ENCODE measurements around the gene GRM7.

Gene GRM7

DNA sequence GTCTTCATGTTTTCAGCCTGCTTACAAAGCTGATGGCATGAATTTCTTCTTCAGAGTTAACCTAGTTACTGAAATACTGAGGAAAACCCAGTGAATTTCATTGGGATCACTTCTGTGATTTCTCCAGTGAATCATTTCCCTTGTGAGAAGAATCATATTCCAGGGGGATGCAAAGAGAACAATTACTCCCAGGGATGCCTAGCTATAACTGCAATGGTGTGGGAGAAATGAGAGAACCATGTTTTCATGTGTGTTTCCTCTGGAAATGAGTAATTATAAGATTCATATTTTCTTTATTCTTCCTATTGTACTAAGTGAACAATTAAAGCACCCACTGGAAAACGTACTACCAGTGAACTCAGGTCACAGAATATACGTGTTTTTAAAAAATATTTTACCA is 485.4 kb downstream of the GRM7 start:
- H3K4me3 ChIP-seq (ENCODE audit: low read depth, low read length): no peak overlapping the region
- no peak for TF ChIP-seq CTCF (IDR thresholded peaks at IDR 0.05; ENCODE audit: low read depth, low read length)

DNA sequence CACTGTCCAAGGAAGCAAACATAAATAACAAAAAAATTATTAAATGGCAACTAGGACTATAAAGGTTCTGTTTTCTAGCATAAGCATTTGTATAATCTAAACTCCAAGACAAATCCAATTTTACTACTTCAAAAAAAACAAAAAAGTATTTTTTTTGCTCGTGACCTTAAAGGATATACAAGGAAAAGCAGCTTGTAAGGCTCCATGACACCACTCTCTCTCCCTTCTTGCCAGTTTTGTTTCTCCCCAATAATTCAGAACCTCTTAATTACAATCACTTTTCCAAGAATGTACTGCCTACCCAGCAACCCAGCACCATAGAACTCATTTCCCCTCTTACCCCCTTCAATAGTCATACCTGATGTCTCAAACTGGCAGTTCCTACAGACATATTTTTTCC is 496.2 kb downstream of the GRM7 start:
- no peak for TF ChIP-seq CTCF (IDR thresholded peaks at IDR 0.05; ENCODE audit: low read depth, low read length)
- H3K4me3 ChIP-seq (ENCODE audit: low read depth, low read length): no peak overlapping the region

DNA sequence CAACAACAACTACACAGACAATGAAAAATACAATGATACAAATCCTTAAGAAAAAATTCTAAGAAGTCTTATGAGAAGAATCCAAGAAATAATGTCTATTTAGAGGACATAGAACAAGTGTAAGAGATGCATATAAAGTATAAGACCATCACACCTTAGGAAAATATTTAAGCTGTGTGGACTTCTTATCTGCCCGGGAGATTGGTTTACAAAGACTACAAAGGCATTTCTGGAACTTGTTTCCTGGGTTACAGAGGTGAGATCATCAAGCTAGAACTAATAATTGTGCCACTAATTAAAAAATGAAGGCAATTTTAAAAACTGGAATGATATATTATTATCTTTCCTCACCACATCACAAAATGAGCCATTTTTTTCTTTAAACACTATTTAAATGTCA is 507.1 kb downstream of the GRM7 start:
- H3K4me3 ChIP-seq (ENCODE audit: low read depth, low read length): no peak overlapping the region
- TF ChIP-seq CTCF (IDR thresholded peaks at IDR 0.05; ENCODE audit: low read depth, low read length): no peak

DNA sequence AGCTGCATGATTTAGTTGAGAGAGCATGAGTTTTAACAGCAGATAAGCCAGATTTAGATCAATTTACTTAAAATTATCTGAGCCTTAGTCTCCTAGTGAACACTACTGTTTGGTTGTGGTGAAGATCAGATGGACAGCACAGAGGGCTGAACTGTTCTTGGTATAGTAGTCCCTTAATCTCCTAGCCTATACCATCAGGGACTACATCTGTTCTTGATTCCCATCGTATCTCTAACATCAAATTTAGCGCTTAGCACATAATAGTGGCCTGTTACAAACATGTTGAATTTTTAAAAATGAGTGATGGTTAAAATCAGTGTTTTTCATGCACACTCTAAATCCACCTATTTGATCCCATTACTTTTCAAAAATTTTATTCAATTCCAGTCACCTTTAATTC is 507.7 kb downstream of the GRM7 start:
- no peak for TF ChIP-seq CTCF (IDR thresholded peaks at IDR 0.05; ENCODE audit: low read depth, low read length)
- no peak overlapping the region for H3K4me3 ChIP-seq (ENCODE audit: low read depth, low read length)

DNA sequence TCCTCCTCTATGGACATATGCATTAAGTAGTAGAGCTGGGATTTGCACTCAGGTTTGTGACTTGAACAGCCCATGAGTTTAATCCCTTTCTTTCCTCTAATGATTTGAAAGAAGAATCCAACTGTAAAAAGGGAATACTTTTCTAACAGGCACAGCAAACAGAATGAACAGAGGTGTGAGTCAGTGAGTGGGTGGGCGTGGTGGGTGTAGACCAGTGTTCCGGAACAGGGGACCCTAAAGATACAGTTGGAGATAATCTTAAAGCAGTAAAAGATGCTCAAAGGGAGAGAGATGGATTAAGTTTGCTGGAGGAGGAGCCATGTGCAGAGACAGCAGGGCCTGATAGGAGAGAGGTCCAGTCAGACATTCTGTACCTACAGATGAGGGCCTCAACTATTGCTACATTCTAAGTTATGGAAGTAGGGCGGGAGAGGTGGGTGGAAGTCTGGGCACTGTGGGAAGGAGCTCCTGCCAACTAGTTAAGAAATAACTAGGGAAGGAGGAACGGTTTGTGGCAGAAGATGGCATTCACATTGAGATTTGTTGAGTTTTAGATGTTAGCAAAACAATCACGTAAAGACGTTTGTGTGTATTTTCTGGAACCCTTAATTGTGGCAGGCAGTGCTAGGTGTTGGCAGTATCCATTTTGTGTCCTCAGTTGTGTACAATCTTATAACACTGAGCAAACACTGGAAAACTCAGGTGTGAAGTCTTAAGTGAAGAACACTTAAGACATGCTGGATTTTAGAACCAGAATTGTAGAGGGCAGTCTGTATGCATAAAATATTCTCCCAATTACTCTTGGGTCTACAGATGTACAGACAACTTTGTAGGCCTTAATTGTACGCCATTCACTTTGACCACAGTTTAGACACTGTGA is 511.0 kb downstream of the GRM7 start:
- no peak for TF ChIP-seq CTCF (IDR thresholded peaks at IDR 0.05; ENCODE audit: low read depth, low read length)
- H3K4me3 ChIP-seq (ENCODE audit: low read depth, low read length): no peak overlapping the region

DNA sequence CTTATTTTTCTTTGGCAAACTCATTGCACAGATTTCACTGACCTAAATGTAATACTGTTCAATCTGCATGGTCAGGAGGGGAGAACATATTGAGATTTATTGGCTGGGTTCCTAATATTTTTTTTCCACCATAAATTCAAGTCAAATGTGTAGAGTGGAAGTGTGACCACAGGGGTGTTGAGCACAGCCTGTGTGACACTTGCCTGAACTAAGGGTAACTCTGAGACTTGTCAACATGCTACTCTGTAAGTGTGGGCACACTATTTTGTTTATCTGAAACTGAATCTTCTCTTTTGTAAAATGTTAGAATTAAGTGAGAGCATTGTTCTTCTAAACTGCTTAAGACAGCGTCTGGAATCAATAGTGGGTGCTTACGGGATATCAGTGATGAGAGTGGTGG is 516.2 kb downstream of the GRM7 start:
- H3K4me3 ChIP-seq (ENCODE audit: low read depth, low read length): no peak overlapping the region
- TF ChIP-seq CTCF (IDR thresholded peaks at IDR 0.05; ENCODE audit: low read depth, low read length): no peak

DNA sequence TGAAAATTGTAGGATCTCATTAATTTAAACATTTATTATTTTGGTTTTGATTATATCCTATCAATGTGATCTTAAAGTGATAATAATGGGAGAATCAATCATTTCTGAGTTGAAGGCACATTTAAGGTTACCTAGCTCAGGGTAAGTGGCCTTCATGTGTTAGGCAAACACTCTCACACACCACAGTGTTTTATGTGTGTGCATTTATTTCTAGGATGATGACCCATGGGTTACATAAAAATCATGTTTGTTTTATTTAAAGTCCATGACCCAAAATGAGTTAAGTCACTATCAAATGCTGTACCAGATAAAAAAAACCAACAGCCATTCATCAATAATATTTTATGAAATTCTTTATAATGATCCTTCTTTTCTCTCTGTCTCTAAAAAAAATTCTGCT is 520.8 kb downstream of the GRM7 start:
- no peak overlapping the region for H3K4me3 ChIP-seq (ENCODE audit: low read depth, low read length)
- no peak for TF ChIP-seq CTCF (IDR thresholded peaks at IDR 0.05; ENCODE audit: low read depth, low read length)
